ENCODE data around the gene RPIA.

DNA sequence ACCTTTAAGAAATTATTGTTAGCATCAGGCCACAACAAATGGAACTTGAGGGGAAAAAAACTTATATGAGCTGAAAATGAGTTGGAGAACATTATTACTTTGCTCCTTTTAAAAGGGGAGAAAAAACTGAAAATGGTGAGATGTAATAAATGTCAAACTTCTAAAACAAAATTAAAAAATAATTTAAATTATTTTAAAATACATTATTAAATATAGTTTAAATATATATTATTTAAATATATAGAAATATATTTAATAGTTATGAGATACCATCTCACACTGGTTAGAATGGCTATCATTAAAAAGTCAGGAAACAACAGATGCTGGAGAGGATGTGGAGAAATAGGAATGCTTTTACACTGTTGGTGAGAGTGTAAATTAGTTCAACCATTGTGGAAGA lies 28.9 kb downstream of the RPIA start:
- TF ChIP-seq, protein P1, sequence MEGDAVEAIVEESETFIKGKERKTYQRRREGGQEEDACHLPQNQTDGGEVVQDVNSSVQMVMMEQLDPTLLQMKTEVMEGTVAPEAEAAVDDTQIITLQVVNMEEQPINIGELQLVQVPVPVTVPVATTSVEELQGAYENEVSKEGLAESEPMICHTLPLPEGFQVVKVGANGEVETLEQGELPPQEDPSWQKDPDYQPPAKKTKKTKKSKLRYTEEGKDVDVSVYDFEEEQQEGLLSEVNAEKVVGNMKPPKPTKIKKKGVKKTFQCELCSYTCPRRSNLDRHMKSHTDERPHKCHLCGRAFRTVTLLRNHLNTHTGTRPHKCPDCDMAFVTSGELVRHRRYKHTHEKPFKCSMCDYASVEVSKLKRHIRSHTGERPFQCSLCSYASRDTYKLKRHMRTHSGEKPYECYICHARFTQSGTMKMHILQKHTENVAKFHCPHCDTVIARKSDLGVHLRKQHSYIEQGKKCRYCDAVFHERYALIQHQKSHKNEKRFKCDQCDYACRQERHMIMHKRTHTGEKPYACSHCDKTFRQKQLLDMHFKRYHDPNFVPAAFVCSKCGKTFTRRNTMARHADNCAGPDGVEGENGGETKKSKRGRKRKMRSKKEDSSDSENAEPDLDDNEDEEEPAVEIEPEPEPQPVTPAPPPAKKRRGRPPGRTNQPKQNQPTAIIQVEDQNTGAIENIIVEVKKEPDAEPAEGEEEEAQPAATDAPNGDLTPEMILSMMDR (conservative IDR thresholded peaks at IDR 0.05 in 1 of 2, IDR thresholded peaks at IDR 0.05 in 1 of 2; ENCODE audit: low read depth in 1 of 2, low read length in 2 of 2) = no peak
- no peak for TF ChIP-seq EZH2 (IDR thresholded peaks at IDR 0.05; ENCODE audit: low read length, missing control alignments)
